PC-3 (cell line): ENCODE results near the gene CRELD2. TPM values are rescaled to one million over a fixed set of nuclear protein-coding genes. Genes with fewer than 3 reads are reported as not detected.

Experiments used
- ATAC-seq: fragments of 200-7000 bp; cut with Tn5 transposase; 2 replicates; pipeline ENCODE4 v1.9.1; 2020; ENCODE audit warnings: mild to moderate bottlenecking, moderate library complexity
- BruUV-seq: library from RNA; stranded (reverse); fragments of 400-500 nt; replicated peaks from 2 replicates; lab custom pipeline; 2021; lab: Mats Ljungman, UMichigan
- CTCF ChIA-PET: fragments of 300-600 bp; sonication (Branson Sonifier 250); formaldehyde crosslinking; loops from one replicate; lab custom pipeline; 2022; ENCODE audit warnings: antibody characterized with exemption; lab: Charles Lee
- POLR2A ChIA-PET: fragments of 300-600 bp; sonication (Branson Sonifier 250); formaldehyde crosslinking; loops from one replicate; lab custom pipeline; 2022; ENCODE audit warnings: antibody characterized with exemption; ENCODE audit not compliant: unreplicated experiment; lab: Charles Lee
- DNase-seq: peaks from one replicate; pipeline ENCODE4 v3.0.0-alpha.2; 2015
- H2AFZ ChIP-seq: fragments of 300-600 bp; sonication (generic); 2 replicates; pipeline ENCODE4 v1.6.0; 2016; ENCODE audit warnings: antibody characterized with exemption, low read length
- H3F3A ChIP-seq: fragments of 300-600 bp; sonication (generic); one replicate; pipeline ENCODE4 v1.6.0; 2017; ENCODE audit warnings: antibody characterized with exemption, low read length, control low read depth, mild to moderate bottlenecking; ENCODE audit not compliant: unreplicated experiment
- H3K27ac ChIP-seq: fragments of 300-600 bp; sonication (generic); 2 replicates; pipeline ENCODE4 v1.5.1; 2016; ENCODE audit warnings: mild to moderate bottlenecking, low read length
- H3K27me3 ChIP-seq: fragments of 300-600 bp; sonication (generic); 2 replicates; pipeline ENCODE4 v1.6.1; 2016; ENCODE audit warnings: low read length, mixed read lengths
- H3K36me3 ChIP-seq: fragments of 300-600 bp; sonication (generic); 2 replicates; pipeline ENCODE4 v1.6.1; 2016; ENCODE audit warnings: low read depth, mixed run types, low read length, mixed read lengths
- H3K4me1 ChIP-seq: fragments of 300-600 bp; sonication (generic); 2 replicates; pipeline ENCODE4 v1.5.1; 2016; ENCODE audit warnings: low read length; ENCODE audit not compliant: insufficient read depth
- H3K4me2 ChIP-seq: fragments of 300-600 bp; sonication (generic); 2 replicates; pipeline ENCODE4 v1.6.0; 2016; ENCODE audit warnings: low read length
- H3K4me3 ChIP-seq: fragments of 300-600 bp; sonication (generic); 2 replicates; pipeline ENCODE4 v1.5.1; 2016; ENCODE audit warnings: mild to moderate bottlenecking, low read length, mixed read lengths
- H3K79me2 ChIP-seq: fragments of 300-600 bp; sonication (generic); 2 replicates; pipeline ENCODE4 v1.6.1; 2017; ENCODE audit warnings: low read length, mixed read lengths
- H3K9ac ChIP-seq: fragments of 300-600 bp; sonication (generic); 2 replicates; pipeline ENCODE4 v1.6.0; 2016; ENCODE audit warnings: mild to moderate bottlenecking, low read length
- H3K9me2 ChIP-seq: fragments of 300-600 bp; sonication (generic); replicated peaks from 2 replicates; pipeline ENCODE4 v1.6.1; 2016; ENCODE audit warnings: mixed run types, low read length, mixed read lengths
- H3K9me3 ChIP-seq: fragments of 300-600 bp; sonication (generic); 2 replicates; pipeline ENCODE4 v1.6.1; 2016; ENCODE audit warnings: low read length, mixed read lengths
- H4K20me1 ChIP-seq: fragments of 300-600 bp; sonication (generic); 2 replicates; pipeline ENCODE4 v1.6.1; 2016; ENCODE audit warnings: low read length, mixed read lengths
- EZH2 ChIP-seq: fragments of 300-600 bp; sonication (generic); IDR thresholded peaks from one replicate; pipeline ENCODE4 v1.6.1; 2017; ENCODE audit warnings: antibody characterized with exemption, mild to moderate bottlenecking, low read length; ENCODE audit not compliant: unreplicated experiment
- EZH2phosphoT487 ChIP-seq: fragments of 300-600 bp; sonication (generic); IDR thresholded peaks from 2 replicates; pipeline ENCODE4 v1.6.1; 2018; ENCODE audit warnings: mild to moderate bottlenecking, antibody characterized with exemption, low read length, borderline replicate concordance
- intact Hi-C: fragments of 100-400 bp; cut with micrococcal nuclease; formaldehyde crosslinking; loops from 2 replicates; pipeline ENCODE4 v1.9.0; 2023
- total RNA-seq: library from RNA; depleted of rRNA; stranded (reverse); fragments of >200 nt; gene quantifications from 2 replicates; pipeline ENCODE4 v1.2.3, GENCODE V29; 2014
- TF ChIP-seq, protein P1 (sequence below): fragments of 300-600 bp; sonication (generic); conservative IDR thresholded peaks from 2 replicates; pipeline ENCODE4 v1.5.1; 2017; ENCODE audit warnings: antibody characterized with exemption, low read depth, mild to moderate bottlenecking, low read length

Gene CRELD2
- total RNA-seq, 1 experiment from 2014 or later, result 71.3 TPM

DNA sequence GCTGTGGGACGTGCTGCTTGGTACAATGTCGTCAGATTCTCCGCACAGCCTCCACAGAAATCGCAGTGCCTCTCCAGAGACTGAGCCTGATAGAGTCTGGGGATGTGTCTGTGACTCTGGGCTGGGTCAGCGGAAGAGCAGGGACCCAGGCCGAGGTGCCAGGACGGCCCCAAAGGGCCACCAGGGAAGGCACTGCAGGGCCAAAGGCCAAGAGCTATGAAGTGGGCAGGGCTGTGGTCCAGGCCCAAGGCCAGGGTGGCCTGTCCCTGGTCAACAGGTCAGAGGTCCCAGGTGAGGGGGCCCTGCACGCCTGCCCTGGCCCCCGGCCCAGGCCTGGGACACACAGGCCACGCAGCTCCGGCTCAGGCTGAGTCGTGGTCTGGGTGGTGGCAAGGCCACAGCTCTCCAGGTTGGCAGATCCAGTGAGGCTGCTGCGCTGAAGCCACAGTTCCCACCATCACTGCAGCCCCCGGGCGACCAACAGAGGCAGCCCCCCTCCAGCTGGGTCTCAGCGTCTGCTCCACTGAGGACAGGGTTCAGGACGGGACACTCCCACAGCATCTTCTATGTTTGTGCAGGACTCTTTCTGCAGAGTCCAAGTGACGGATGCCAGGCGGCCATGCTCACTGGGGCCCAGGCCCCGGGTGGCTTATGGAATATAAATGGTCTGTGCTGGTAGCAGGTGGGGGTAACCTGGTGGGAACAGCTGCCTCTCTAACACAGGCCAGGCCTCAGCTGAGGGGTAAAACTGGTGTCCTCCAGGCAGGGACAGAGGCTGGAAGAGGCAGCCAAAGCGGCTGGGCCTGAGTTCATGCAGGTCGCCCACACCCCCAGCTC, 37.4 kb downstream of the CRELD2 start:
- CTCF ChIA-PET, result no interaction called here
- H3K36me3 ChIP-seq, result no peaks in the 10 kb centered on the region
- no peak for ATAC-seq
- intact Hi-C loops, result no loop called here
- no peak overlapping the region for H3K4me2 ChIP-seq
- no peak overlapping the region for H2AFZ ChIP-seq
- DNase-seq, result no peak
- H4K20me1 ChIP-seq, result no peaks in the 10 kb centered on the region
- H3F3A ChIP-seq, result no peaks in the 10 kb centered on the region
- no peaks in the 10 kb centered on the region for H3K9me3 ChIP-seq
- no peaks in the 10 kb centered on the region for H3K79me2 ChIP-seq
- H3K9me2 ChIP-seq, result no peaks in the 10 kb centered on the region
- no peak overlapping the region for H3K9ac ChIP-seq
- BruUV-seq, result no TSS peak
- H3K27ac ChIP-seq, result no peak overlapping the region
- H3K4me3 ChIP-seq, result no peak overlapping the region
- H3K27me3 ChIP-seq, result no peaks in the 10 kb centered on the region
- TF ChIP-seq EZH2phosphoT487 (no peak), EZH2 (no peak)
- TF ChIP-seq, protein P1, sequence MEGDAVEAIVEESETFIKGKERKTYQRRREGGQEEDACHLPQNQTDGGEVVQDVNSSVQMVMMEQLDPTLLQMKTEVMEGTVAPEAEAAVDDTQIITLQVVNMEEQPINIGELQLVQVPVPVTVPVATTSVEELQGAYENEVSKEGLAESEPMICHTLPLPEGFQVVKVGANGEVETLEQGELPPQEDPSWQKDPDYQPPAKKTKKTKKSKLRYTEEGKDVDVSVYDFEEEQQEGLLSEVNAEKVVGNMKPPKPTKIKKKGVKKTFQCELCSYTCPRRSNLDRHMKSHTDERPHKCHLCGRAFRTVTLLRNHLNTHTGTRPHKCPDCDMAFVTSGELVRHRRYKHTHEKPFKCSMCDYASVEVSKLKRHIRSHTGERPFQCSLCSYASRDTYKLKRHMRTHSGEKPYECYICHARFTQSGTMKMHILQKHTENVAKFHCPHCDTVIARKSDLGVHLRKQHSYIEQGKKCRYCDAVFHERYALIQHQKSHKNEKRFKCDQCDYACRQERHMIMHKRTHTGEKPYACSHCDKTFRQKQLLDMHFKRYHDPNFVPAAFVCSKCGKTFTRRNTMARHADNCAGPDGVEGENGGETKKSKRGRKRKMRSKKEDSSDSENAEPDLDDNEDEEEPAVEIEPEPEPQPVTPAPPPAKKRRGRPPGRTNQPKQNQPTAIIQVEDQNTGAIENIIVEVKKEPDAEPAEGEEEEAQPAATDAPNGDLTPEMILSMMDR, result no peak
- H3K4me1 ChIP-seq, result peaks cover 28% of the 10 kb centered on the region
- POLR2A ChIA-PET, result no interaction called here

DNA sequence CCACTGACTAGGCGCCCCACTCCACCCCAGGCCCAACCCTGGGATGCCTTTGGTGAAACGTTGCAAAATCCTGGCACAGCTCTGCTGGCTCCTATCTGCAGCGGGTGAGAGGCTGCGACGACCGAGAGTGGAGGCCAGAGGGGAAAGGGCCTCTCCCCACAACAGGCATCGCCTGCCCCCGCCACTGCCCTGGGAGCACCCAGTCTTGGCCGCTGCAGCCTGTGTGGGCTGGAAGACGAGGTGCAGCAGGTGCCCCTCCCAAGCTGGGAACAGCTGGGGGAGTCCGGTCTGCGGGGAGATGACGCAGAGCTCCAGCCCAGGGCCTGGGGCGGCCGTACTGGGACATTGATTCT, 38.0 kb downstream of the CRELD2 start:
- ChIA-PET POLR2A (no interaction called here), CTCF (no interaction called here)
- TF ChIP-seq EZH2phosphoT487 (no peak), EZH2 (no peak)
- TF ChIP-seq, protein P1, result no peak
- H3K36me3 ChIP-seq, result no peaks in the 10 kb centered on the region
- no peaks in the 10 kb centered on the region for H3K9me2 ChIP-seq
- DNase-seq, result no peak
- H4K20me1 ChIP-seq, result peaks cover under 1% of the 10 kb centered on the region
- no peaks in the 10 kb centered on the region for H3K9me3 ChIP-seq
- no peak overlapping the region for H3K9ac ChIP-seq
- no peak overlapping the region for H2AFZ ChIP-seq
- peaks cover 5% of the 10 kb centered on the region for H3K79me2 ChIP-seq
- no peak overlapping the region for H3K27ac ChIP-seq
- H3K4me2 ChIP-seq, result no peak overlapping the region
- intact Hi-C loops, result no loop called here
- H3K4me1 ChIP-seq, result peaks cover 23% of the 10 kb centered on the region
- no peaks in the 10 kb centered on the region for H3F3A ChIP-seq
- no peak overlapping the region for H3K4me3 ChIP-seq
- H3K27me3 ChIP-seq, result no peaks in the 10 kb centered on the region
- no peak for ATAC-seq
- BruUV-seq, result no TSS peak
